HL-60 (cell line): ENCODE data around the gene SLC25A27.

Experiments used
- GABPA ChIP-seq: IDR thresholded peaks from 2 replicates; pipeline ENCODE4 v1.6.1; 2012; ENCODE audit warnings: low read depth
- POLR2AphosphoS5 ChIP-seq: IDR thresholded peaks from 2 replicates; pipeline ENCODE4 v1.6.1; 2012; ENCODE audit warnings: low read depth
- SPI1 ChIP-seq: IDR thresholded peaks from 2 replicates; pipeline ENCODE4 v1.6.1; 2012; ENCODE audit warnings: low read depth, mild to moderate bottlenecking, borderline replicate concordance
- TF ChIP-seq, protein P1 (sequence below): IDR thresholded peaks from one replicate; pipeline ENCODE4 v1.5.1; 2011; ENCODE audit warnings: low read length, control low read depth, inconsistent platforms; ENCODE audit not compliant: insufficient read depth
- TF ChIP-seq, protein P2 (sequence below): IDR thresholded peaks from 2 replicates; pipeline ENCODE4 v1.6.1; 2012; ENCODE audit warnings: low read depth; ENCODE audit not compliant: insufficient replicate concordance

DNA sequence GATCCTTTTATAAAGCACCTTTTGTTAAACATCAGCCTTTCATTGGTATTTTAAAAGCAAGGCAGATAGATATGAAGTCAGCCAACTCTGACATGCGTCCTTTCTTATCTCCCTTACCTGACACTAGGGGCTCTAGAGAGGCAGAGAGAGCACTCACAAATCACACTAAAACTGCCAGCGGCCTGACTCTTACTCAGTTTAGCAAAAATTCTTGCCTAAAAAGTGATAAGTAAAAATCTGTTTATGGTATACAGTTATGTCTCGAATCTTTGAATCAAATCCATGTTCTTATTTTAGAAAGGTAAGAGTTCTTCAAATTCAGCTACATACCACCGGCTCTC is 24.5 kb downstream of the SLC25A27 start:
- TF ChIP-seq, protein P1, sequence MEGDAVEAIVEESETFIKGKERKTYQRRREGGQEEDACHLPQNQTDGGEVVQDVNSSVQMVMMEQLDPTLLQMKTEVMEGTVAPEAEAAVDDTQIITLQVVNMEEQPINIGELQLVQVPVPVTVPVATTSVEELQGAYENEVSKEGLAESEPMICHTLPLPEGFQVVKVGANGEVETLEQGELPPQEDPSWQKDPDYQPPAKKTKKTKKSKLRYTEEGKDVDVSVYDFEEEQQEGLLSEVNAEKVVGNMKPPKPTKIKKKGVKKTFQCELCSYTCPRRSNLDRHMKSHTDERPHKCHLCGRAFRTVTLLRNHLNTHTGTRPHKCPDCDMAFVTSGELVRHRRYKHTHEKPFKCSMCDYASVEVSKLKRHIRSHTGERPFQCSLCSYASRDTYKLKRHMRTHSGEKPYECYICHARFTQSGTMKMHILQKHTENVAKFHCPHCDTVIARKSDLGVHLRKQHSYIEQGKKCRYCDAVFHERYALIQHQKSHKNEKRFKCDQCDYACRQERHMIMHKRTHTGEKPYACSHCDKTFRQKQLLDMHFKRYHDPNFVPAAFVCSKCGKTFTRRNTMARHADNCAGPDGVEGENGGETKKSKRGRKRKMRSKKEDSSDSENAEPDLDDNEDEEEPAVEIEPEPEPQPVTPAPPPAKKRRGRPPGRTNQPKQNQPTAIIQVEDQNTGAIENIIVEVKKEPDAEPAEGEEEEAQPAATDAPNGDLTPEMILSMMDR, result no peak
- TF ChIP-seq POLR2AphosphoS5 (no peak), GABPA (no peak), SPI1 (no peak)
- TF ChIP-seq, protein P2, sequence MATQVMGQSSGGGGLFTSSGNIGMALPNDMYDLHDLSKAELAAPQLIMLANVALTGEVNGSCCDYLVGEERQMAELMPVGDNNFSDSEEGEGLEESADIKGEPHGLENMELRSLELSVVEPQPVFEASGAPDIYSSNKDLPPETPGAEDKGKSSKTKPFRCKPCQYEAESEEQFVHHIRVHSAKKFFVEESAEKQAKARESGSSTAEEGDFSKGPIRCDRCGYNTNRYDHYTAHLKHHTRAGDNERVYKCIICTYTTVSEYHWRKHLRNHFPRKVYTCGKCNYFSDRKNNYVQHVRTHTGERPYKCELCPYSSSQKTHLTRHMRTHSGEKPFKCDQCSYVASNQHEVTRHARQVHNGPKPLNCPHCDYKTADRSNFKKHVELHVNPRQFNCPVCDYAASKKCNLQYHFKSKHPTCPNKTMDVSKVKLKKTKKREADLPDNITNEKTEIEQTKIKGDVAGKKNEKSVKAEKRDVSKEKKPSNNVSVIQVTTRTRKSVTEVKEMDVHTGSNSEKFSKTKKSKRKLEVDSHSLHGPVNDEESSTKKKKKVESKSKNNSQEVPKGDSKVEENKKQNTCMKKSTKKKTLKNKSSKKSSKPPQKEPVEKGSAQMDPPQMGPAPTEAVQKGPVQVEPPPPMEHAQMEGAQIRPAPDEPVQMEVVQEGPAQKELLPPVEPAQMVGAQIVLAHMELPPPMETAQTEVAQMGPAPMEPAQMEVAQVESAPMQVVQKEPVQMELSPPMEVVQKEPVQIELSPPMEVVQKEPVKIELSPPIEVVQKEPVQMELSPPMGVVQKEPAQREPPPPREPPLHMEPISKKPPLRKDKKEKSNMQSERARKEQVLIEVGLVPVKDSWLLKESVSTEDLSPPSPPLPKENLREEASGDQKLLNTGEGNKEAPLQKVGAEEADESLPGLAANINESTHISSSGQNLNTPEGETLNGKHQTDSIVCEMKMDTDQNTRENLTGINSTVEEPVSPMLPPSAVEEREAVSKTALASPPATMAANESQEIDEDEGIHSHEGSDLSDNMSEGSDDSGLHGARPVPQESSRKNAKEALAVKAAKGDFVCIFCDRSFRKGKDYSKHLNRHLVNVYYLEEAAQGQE, result no peak
